K562 (cell line): Measurements from ENCODE around the gene KRT1. TPM values are rescaled to one million over a fixed set of nuclear protein-coding genes. Genes with fewer than 3 reads are reported as not detected.

Experiments used
- ARID1B ChIP-seq: fragments of 450-650 bp; IDR thresholded peaks from 2 replicates; pipeline ENCODE4 v1.6.1; 2016; ENCODE audit warnings: antibody characterized with exemption, mild to moderate bottlenecking, inconsistent platforms
- CHD1 ChIP-seq: fragments of 200-600 bp; sonication (generic); IDR thresholded peaks from one replicate; pipeline ENCODE4 v1.6.1; 2012; ENCODE audit warnings: mild to moderate bottlenecking, moderate library complexity, low read length, inconsistent platforms
- COPS2 ChIP-seq: fragments of 450-650 bp; conservative IDR thresholded peaks from 2 replicates; pipeline ENCODE4 v1.6.1; 2016; ENCODE audit warnings: mild to moderate bottlenecking, moderate library complexity
- E2F3 ChIP-seq: fragments of 250-450 bp; sonication (Bioruptor Pico); IDR thresholded peaks from 2 replicates; pipeline ENCODE4 v1.4.0; 2020; ENCODE audit warnings: mild to moderate bottlenecking
- ESRRA ChIP-seq: fragments of 450-650 bp; IDR thresholded peaks from 2 replicates; pipeline ENCODE4 v1.6.1; 2014; ENCODE audit warnings: low read depth, mild to moderate bottlenecking, moderate library complexity, borderline replicate concordance
- FOXM1 ChIP-seq, 2 experiments: fragments of 450-650 bp in 1 of 2; sonication (generic) in 1 of 2; formaldehyde crosslinking in 1 of 2; IDR thresholded peaks; 2 replicates each; pipeline versions ENCODE4 v1.6.1 to v1.9.0; 2017 to 2022; ENCODE audit warnings: low read depth in 2 of 2, mild to moderate bottlenecking in 2 of 2, missing genetic modification reagents in 1 of 2, moderate library complexity in 1 of 2
- HDGF ChIP-seq: fragments of 450-650 bp; IDR thresholded peaks from 2 replicates; pipeline ENCODE4 v1.6.1; 2016
- HNRNPUL1 ChIP-seq: fragments of 200-400 bp; formaldehyde crosslinking; IDR thresholded peaks from 2 replicates; pipeline ENCODE4 v1.6.1; 2017; ENCODE audit warnings: low read length
- KLF13 ChIP-seq: fragments of 450-650 bp; IDR thresholded peaks from 2 replicates; pipeline ENCODE4 v1.6.1; 2016; ENCODE audit warnings: missing genetic modification characterization, low read depth, mild to moderate bottlenecking, missing compliant biosample characterization, moderate library complexity, borderline replicate concordance
- MEF2A ChIP-seq: IDR thresholded peaks from 2 replicates; pipeline ENCODE4 v1.6.1; 2011; ENCODE audit warnings: low read depth, mild to moderate bottlenecking, low read length, moderate library complexity; ENCODE audit not compliant: control insufficient read depth
- NFE2L1 ChIP-seq: fragments of 450-650 bp; IDR thresholded peaks from 2 replicates; pipeline ENCODE4 v1.6.1; 2016; ENCODE audit warnings: missing genetic modification characterization, low read depth, mild to moderate bottlenecking, missing compliant biosample characterization, moderate library complexity, borderline replicate concordance
- NR2F6 ChIP-seq: fragments of 450-650 bp; formaldehyde crosslinking; IDR thresholded peaks from 2 replicates; pipeline ENCODE4 v1.4.0; 2020; ENCODE audit warnings: mild to moderate bottlenecking
- NUFIP1 ChIP-seq: fragments of 450-650 bp; IDR thresholded peaks from 2 replicates; pipeline ENCODE4 v1.6.1; 2018; ENCODE audit not compliant: partially characterized antibody
- POLR3G ChIP-seq: IDR thresholded peaks from 2 replicates; pipeline ENCODE4 v1.6.1; 2011; ENCODE audit not compliant: insufficient read length, insufficient replicate concordance; ENCODE audit errors: extremely low read depth
- RCOR1 ChIP-seq, 2 experiments: IDR thresholded peaks; 2 replicates each; pipeline ENCODE4 v1.6.1; 2012; ENCODE audit warnings: low read depth in 2 of 2, low read length in 2 of 2, borderline replicate concordance in 1 of 2, improper control_type of control experiment in 1 of 2
- SMAD3 ChIP-seq: fragments of 450-650 bp; formaldehyde crosslinking; conservative IDR thresholded peaks from 2 replicates; pipeline ENCODE4 v1.4.0; 2020; ENCODE audit warnings: mild to moderate bottlenecking
- ZBTB7A ChIP-seq: IDR thresholded peaks from 2 replicates; pipeline ENCODE4 v1.6.1; 2011; ENCODE audit warnings: low read depth, mild to moderate bottlenecking, low read length, moderate library complexity, borderline replicate concordance; ENCODE audit not compliant: control insufficient read depth
- polyA plus RNA-seq, 8 experiments: library from polyadenylated mRNA; depleted of rRNA in 4 of 8; stranded (reverse) in 5 of 8; unstranded in 3 of 8; fragments of >200 nt; fragmentation: Nextera tagmentation in 2 of 8; fragmentation: Illumina TruSeq in 1 of 8; extraction: Ambion mirVana in 2 of 8; extraction: Trizol in 1 of 8; gene quantifications; 2 replicates each; pipeline versions ENCODE4 v1.2.1 to v1.2.3, GENCODE V29; 2011 to 2014; ENCODE audit warnings: inconsistent platforms in 1 of 8, missing spikeins in 1 of 8
- total RNA-seq, 7 experiments: library from RNA; depleted of rRNA in 6 of 7; stranded (reverse); fragments of >200 nt in 6 of 7; fragmentation: Illumina TruSeq in 2 of 7; extraction: Trizol in 2 of 7; gene quantifications; 2 replicates each; pipeline versions ENCODE4 v1.2.1 to v1.2.3, GENCODE V29; 2011 to 2021; ENCODE audit warnings: low replicate concordance in 1 of 7
- TF ChIP-seq, protein P1 (sequence below): sonication (generic); formaldehyde crosslinking; IDR thresholded peaks from 2 replicates; pipeline ENCODE4 v1.8.1; 2023; ENCODE audit warnings: missing genetic modification reagents, mild to moderate bottlenecking, borderline replicate concordance
- TF ChIP-seq, protein P2 (sequence below): fragments of 250-450 bp; sonication (Bioruptor Pico); IDR thresholded peaks from 2 replicates; pipeline ENCODE4 v1.5.0; 2021

Gene KRT1
- total and polyA plus RNA-seq, 9 of the 15 experiments (the other 6 are each of a cell fraction or from before 2014, with no cell fraction given) = 0.18 TPM; not detected in 8

DNA sequence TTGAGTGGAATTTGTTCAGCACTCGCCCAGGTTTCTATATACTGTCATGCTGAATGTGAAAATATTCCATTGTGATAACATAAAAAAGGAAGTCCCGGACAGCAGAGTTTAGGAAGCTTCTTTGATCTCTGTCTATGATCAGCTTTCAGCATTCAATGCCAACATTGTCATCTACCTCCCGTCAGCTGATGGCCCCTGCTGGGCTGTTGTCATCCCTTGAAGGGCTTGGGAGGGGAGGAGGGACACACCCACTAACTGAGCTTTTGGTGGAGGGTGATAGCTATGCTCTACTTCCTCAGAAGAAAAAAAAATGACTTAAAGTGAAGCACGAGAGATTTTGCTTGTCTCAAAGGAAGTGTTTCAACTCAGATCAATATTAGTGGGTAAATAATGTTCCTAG is 27.8 kb upstream of the KRT1 start (continued):
- TF ChIP-seq MEF2A = no peak
- no peak for TF ChIP-seq E2F3 (CRISPR knock-in tag)
- TF ChIP-seq, protein P1, sequence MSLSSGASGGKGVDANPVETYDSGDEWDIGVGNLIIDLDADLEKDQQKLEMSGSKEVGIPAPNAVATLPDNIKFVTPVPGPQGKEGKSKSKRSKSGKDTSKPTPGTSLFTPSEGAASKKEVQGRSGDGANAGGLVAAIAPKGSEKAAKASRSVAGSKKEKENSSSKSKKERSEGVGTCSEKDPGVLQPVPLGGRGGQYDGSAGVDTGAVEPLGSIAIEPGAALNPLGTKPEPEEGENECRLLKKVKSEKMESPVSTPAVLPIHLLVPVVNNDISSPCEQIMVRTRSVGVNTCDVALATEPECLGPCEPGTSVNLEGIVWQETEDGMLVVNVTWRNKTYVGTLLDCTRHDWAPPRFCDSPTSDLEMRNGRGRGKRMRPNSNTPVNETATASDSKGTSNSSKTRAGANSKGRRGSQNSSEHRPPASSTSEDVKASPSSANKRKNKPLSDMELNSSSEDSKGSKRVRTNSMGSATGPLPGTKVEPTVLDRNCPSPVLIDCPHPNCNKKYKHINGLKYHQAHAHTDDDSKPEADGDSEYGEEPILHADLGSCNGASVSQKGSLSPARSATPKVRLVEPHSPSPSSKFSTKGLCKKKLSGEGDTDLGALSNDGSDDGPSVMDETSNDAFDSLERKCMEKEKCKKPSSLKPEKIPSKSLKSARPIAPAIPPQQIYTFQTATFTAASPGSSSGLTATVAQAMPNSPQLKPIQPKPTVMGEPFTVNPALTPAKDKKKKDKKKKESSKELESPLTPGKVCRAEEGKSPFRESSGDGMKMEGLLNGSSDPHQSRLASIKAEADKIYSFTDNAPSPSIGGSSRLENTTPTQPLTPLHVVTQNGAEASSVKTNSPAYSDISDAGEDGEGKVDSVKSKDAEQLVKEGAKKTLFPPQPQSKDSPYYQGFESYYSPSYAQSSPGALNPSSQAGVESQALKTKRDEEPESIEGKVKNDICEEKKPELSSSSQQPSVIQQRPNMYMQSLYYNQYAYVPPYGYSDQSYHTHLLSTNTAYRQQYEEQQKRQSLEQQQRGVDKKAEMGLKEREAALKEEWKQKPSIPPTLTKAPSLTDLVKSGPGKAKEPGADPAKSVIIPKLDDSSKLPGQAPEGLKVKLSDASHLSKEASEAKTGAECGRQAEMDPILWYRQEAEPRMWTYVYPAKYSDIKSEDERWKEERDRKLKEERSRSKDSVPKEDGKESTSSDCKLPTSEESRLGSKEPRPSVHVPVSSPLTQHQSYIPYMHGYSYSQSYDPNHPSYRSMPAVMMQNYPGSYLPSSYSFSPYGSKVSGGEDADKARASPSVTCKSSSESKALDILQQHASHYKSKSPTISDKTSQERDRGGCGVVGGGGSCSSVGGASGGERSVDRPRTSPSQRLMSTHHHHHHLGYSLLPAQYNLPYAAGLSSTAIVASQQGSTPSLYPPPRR = no peak
- no peak for TF ChIP-seq FOXM1 (IDR thresholded peaks at IDR 0.05; ENCODE audit: low read depth)
- TF ChIP-seq FOXM1 (CRISPR knock-in tag; IDR thresholded peaks at IDR 0.05; ENCODE audit: low read depth) = no peak
- TF ChIP-seq ARID1B = peak; percentile 47; the same call in 1 of the 2 replicates
- TF ChIP-seq KLF13 (tag) = peak; percentile 79; the same call in 1 of the 2 replicates
- TF ChIP-seq COPS2 = no peak
- no peak for TF ChIP-seq ESRRA
- TF ChIP-seq HNRNPUL1 = no peak
- no peak for TF ChIP-seq CHD1
- TF ChIP-seq, protein P2, sequence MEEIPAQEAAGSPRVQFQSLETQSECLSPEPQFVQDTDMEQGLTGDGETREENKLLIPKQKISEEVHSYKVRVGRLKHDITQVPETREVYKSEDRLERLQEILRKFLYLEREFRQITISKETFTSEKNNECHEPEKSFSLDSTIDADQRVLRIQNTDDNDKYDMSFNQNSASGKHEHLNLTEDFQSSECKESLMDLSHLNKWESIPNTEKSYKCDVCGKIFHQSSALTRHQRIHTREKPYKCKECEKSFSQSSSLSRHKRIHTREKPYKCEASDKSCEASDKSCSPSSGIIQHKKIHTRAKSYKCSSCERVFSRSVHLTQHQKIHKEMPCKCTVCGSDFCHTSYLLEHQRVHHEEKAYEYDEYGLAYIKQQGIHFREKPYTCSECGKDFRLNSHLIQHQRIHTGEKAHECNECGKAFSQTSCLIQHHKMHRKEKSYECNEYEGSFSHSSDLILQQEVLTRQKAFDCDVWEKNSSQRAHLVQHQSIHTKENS (CRISPR knock-in tag) = no peak
- no peak for TF ChIP-seq POLR3G
- no peak for TF ChIP-seq NUFIP1
- TF ChIP-seq SMAD3 (CRISPR knock-in tag) = no peak
- no peak for TF ChIP-seq HDGF
- TF ChIP-seq ZBTB7A = no peak
- peak in 1 of 2 experiments; percentile 66; a peak in 1 of 4 replicates for TF ChIP-seq RCOR1 (IDR thresholded peaks at IDR 0.05; ENCODE audit: borderline replicate concordance in 1 of 2, low read depth in 2 of 2, low read length in 2 of 2)
- no peak for TF ChIP-seq NR2F6 (CRISPR knock-in tag)
- no peak for TF ChIP-seq NFE2L1 (tag)
